ENCODE measurements around the gene TSPY1. TPM values are rescaled to one million over a fixed set of nuclear protein-coding genes. Genes with fewer than 3 reads are reported as not detected.
"Not testable (repeated sequence)": the region's sequence is repeated elsewhere in the genome, so short reads cannot be mapped to it uniquely, and the experiment has no call there.

The TSPY1 gene
- total RNA-seq = not detected
- not detected for total RNA-seq (2013)

DNA sequence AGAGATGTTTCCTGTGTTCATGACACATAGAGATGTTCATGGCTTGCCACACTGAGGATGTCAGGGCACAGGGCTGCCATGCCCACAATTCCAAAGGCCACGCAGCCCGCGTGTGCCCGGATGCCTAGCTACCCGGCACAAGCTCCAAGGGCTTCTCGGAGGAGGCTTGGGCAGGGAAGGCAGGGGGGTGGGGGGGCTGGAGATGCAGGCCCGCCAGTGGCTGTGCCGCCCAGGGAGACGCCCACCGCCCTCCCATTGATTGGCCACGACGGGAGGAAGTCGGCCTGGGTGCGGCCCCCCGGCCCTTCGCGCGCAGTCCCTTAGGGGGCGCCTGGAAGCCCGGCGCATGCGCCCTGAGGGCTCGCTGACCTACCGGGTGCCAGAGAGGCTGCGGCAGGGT is at the start of gene TSPY1:
TSS of gene TSPY1 (plus strand) at position 301 of the 400 bp plus-strand sequence. CDS start at position 347, 46 bp downstream.
- DNase-seq; H3K36me3 Mint-ChIP-seq; H3K27me3 Mint-ChIP-seq (ENCODE audit: low read depth in 2 of 2); H3K36me3 ChIP-seq (ENCODE audit: control insufficient read depth, insufficient read depth, low read length); intact Hi-C loops (cut with micrococcal nuclease); H3K4me3 ChIP-seq (ENCODE audit: low read length); H3K4me1 ChIP-seq (ENCODE audit: control insufficient read depth, insufficient read depth, low read length); H3K27ac ChIP-seq (ENCODE audit: low read length); H3K9me3 ChIP-seq (ENCODE audit: control insufficient read depth, insufficient read depth, low read length); H3K27me3 ChIP-seq (ENCODE audit: control insufficient read depth, insufficient read depth, low read length); H3K4me3 Mint-ChIP-seq; H3K4me1 Mint-ChIP-seq; H3K9me3 Mint-ChIP-seq; ATAC-seq; H3K27ac Mint-ChIP-seq: not testable (repeated sequence)
- WGBS (ENCODE audit: insufficient coverage) = no CpG with 5 or more reads among the region's 25 CpGs

DNA sequence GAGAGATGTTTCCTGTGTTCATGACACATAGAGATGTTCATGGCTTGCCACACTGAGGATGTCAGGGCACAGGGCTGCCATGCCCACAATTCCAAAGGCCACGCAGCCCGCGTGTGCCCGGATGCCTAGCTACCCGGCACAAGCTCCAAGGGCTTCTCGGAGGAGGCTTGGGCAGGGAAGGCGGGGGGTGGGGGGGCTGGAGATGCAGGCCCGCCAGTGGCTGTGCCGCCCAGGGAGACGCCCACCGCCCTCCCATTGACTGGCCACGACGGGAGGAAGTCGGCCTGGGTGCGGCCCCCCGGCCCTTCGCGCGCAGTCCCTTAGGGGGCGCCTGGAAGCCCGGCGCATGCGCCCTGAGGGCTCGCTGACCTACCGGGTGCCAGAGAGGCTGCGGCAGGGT is 20.2 kb downstream of the TSPY1 start, which contains the start of gene TSPY9:
TSS of gene TSPY9 (plus strand) at position 301 of the 400 bp plus-strand sequence. CDS start at position 347, 46 bp downstream.
- H3K4me3 Mint-ChIP-seq; H3K4me3 ChIP-seq (ENCODE audit: low read length); H3K27ac Mint-ChIP-seq; H3K36me3 Mint-ChIP-seq; H3K9me3 Mint-ChIP-seq; H3K27ac ChIP-seq (ENCODE audit: low read length); intact Hi-C loops (cut with micrococcal nuclease); ATAC-seq; H3K36me3 ChIP-seq (ENCODE audit: control insufficient read depth, insufficient read depth, low read length); H3K27me3 ChIP-seq (ENCODE audit: control insufficient read depth, insufficient read depth, low read length); H3K27me3 Mint-ChIP-seq (ENCODE audit: low read depth in 2 of 2); H3K9me3 ChIP-seq (ENCODE audit: control insufficient read depth, insufficient read depth, low read length); H3K4me1 Mint-ChIP-seq; DNase-seq; H3K4me1 ChIP-seq (ENCODE audit: control insufficient read depth, insufficient read depth, low read length): not testable (repeated sequence)
- no CpG with 5 or more reads among the region's 26 CpGs for WGBS (ENCODE audit: insufficient coverage)

DNA sequence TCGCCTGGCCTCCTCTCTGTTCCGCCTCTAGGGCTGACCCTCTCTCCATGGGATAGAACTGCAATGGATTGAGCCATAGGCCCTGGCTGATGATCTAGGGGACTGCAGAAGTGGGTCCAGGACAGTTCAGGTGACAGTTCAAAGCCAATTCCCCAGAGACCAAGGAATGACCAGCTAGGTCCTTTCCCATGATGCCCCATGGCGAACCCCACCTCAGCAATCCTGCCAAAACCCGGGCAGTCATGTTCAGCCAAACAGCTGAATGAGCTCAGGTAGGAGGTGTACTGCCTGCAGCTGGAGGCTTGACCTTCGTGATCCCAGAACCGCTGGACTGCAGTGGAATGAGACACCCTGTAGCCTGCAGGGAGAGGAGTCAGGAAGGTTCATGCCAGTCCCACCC is 37.6 kb downstream of the TSPY1 start:
- H3K4me3 ChIP-seq (ENCODE audit: low read length); H3K4me1 Mint-ChIP-seq; H3K36me3 ChIP-seq (ENCODE audit: control insufficient read depth, insufficient read depth, low read length); H3K9me3 Mint-ChIP-seq; H3K27ac ChIP-seq (ENCODE audit: low read length); H3K27ac Mint-ChIP-seq; H3K4me1 ChIP-seq (ENCODE audit: control insufficient read depth, insufficient read depth, low read length); H3K4me3 Mint-ChIP-seq; H3K9me3 ChIP-seq (ENCODE audit: control insufficient read depth, insufficient read depth, low read length); ATAC-seq; intact Hi-C loops (cut with micrococcal nuclease); DNase-seq; H3K27me3 Mint-ChIP-seq (ENCODE audit: low read depth in 2 of 2); H3K27me3 ChIP-seq (ENCODE audit: control insufficient read depth, insufficient read depth, low read length); H3K36me3 Mint-ChIP-seq: not testable (repeated sequence)
- WGBS (ENCODE audit: insufficient coverage) = 56% methylated on average over 1 of the region's 6 CpGs

DNA sequence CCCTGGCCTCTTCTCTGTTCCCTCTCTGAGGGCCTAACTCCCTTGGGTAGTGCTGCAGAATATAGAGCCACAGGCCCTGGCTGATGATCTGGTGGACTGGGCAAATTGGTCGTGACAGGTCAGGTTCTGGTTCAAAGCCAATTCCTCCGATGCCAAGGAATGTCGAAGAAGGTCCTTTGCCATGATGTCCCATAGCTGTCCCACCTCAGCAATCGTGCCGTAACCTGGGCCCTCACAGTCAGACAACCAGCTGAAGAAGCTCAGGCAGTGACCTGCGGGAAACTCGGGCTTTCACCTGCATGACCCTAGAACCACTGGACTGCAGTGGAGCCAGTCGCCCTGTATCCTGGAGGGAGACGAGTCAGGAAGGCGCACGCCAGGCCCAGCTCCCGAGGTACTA is 49.5 kb downstream of the TSPY1 start:
- H3K9me3 ChIP-seq (ENCODE audit: control insufficient read depth, insufficient read depth, low read length); H3K27ac ChIP-seq (ENCODE audit: low read length); H3K27me3 ChIP-seq (ENCODE audit: control insufficient read depth, insufficient read depth, low read length); intact Hi-C loops (cut with micrococcal nuclease); H3K36me3 ChIP-seq (ENCODE audit: control insufficient read depth, insufficient read depth, low read length); H3K4me3 ChIP-seq (ENCODE audit: low read length); H3K27me3 Mint-ChIP-seq (ENCODE audit: low read depth in 2 of 2); H3K27ac Mint-ChIP-seq; H3K4me1 ChIP-seq (ENCODE audit: control insufficient read depth, insufficient read depth, low read length); ATAC-seq; H3K36me3 Mint-ChIP-seq; H3K4me1 Mint-ChIP-seq; H3K4me3 Mint-ChIP-seq; H3K9me3 Mint-ChIP-seq; DNase-seq: not testable (repeated sequence)
- WGBS (ENCODE audit: insufficient coverage) = 83% methylated on average over 5 of the region's 12 CpGs

Other genes with a start within 250 kb of the TSPY1 start
- gene TSPY4, start 129.5 kb upstream of the TSPY1 start, total RNA-seq = not detected
- not detected for gene TSPY8, start 109.2 kb upstream of the TSPY1 start, total RNA-seq
- not detected for gene TSPY3, start 68.5 kb upstream of the TSPY1 start, total RNA-seq
- not detected for gene TSPY9, start 20.3 kb downstream of the TSPY1 start, total RNA-seq
- gene TSPY10, start 60.9 kb downstream of the TSPY1 start, total RNA-seq = not detected

All from natural killer cell (primary cell).